Activated naive CD4-positive, alpha-beta T cell treated with anti-CD3 and anti-CD28 coated beads for 36 hours (primary cell): ENCODE results near the gene STK16. TPM values are rescaled to one million over a fixed set of nuclear protein-coding genes. Genes with fewer than 3 reads are reported as not detected.
"Not testable (repeated sequence)": the region's sequence is repeated elsewhere in the genome, so short reads cannot be mapped to it uniquely, and the experiment has no call there.

Experiments used
- CTCF ChIA-PET: fragments of 350-600 bp; sonication (Branson Sonifier 250); formaldehyde crosslinking; loops from one replicate; lab custom pipeline; 2021; ENCODE audit warnings: antibody characterized with exemption; lab: Charles Lee
- DNase-seq: peaks from one replicate; pipeline ENCODE4 v3.0.0-alpha.2; 2020
- H3K27ac Mint-ChIP-seq: one replicate; pipeline ENCODE4 v1.8.0; 2021; ENCODE audit warnings: mild to moderate bottlenecking, mixed read lengths
- H3K27me3 Mint-ChIP-seq: one replicate; pipeline ENCODE4 v1.8.0; 2021; ENCODE audit warnings: low read depth, mixed read lengths
- H3K36me3 Mint-ChIP-seq: one replicate; pipeline ENCODE4 v1.8.0; 2021; ENCODE audit warnings: low read depth, mixed read lengths
- H3K4me1 Mint-ChIP-seq: one replicate; pipeline ENCODE4 v1.8.0; 2021; ENCODE audit warnings: low read depth, mixed read lengths
- H3K4me3 Mint-ChIP-seq: one replicate; pipeline ENCODE4 v1.8.0; 2021; ENCODE audit warnings: mild to moderate bottlenecking, moderate library complexity, mixed read lengths
- H3K9me3 Mint-ChIP-seq: one replicate; pipeline ENCODE4 v1.8.0; 2021; ENCODE audit warnings: mixed read lengths
- intact Hi-C: fragments of 100-400 bp; cut with micrococcal nuclease; formaldehyde crosslinking; loops from one replicate; pipeline ENCODE4 v1.15.1; 2023
- total RNA-seq, 2 experiments: library from RNA; stranded (reverse); gene quantifications; one replicate each; pipeline ENCODE4 v1.2.3, GENCODE V29; 2021

The STK16 gene
- 10 to 100 TPM; 33.7 to 35.5 TPM for total RNA-seq

GRCh38 chr2:219245148-219245898 is at the start of gene STK16, which contains the start of gene GLB1L:
TSS of gene STK16 (plus strand) at chr2:219245479. CDS start at chr2:219246000, 521 bp downstream.
TSS of gene GLB1L (minus strand) at chr2:219245444. CDS start at chr2:219243573, 1,871 bp downstream.
- Mint-ChIP-seq H3K27me3 (no peaks in the 10 kb centered on the region), H3K4me1 (peaks cover 57% of the 10 kb centered on the region), H3K9me3 (no peaks in the 10 kb centered on the region), H3K36me3 (peaks cover 24% of the 10 kb centered on the region), H3K4me3 (peak within 1 kb of the TSS; percentile 98), H3K27ac (peak within 1 kb of the TSS; percentile 99)
- DNase-seq = peak; percentile 92
- intact Hi-C loops = loop anchor here (1.0 to 5.0 kb wide), 6 partner anchors 8 to 573 kb away; partner anchors contain the start of genes ANKZF1, ATG9A, CHPF and DNAJB2
- CTCF ChIA-PET = interaction anchor here (0.7 to 2.7 kb wide), 9 partner anchors 10 to 73 kb away, joined by 3 to 17 read pairs (median 8); partner anchors contain the start of genes ANKZF1, ATG9A, CNPPD1 and TUBA4A

GRCh38 chr2:219197388-219197787 is 47.9 kb upstream of the STK16 start:
- CTCF ChIA-PET = interaction anchor here (0.7 to 1.1 kb wide), 3 partner anchors 9 to 104 kb away, joined by 3 read pairs; partner anchors contain the start of genes ANKZF1, ATG9A and ZFAND2B
- Mint-ChIP-seq H3K4me3 (no peak overlapping the region), H3K4me1 (peaks cover 12% of the 10 kb centered on the region), H3K36me3 (no peaks in the 10 kb centered on the region), H3K9me3 (peaks cover 3% of the 10 kb centered on the region), H3K27me3 (no peaks in the 10 kb centered on the region), H3K27ac (no peak overlapping the region)
- intact Hi-C loops = no loop called here
- DNase-seq = no peak

GRCh38 chr2:219198974-219199373 is 46.3 kb upstream of the STK16 start:
- Mint-ChIP-seq H3K27me3 (no peaks in the 10 kb centered on the region), H3K4me3 (no peak overlapping the region), H3K27ac (no peak overlapping the region), H3K9me3 (peaks cover 5% of the 10 kb centered on the region), H3K36me3 (no peaks in the 10 kb centered on the region), H3K4me1 (peaks cover 12% of the 10 kb centered on the region)
- DNase-seq = no peak
- CTCF ChIA-PET = interaction anchor here (0.8 to 1.0 kb wide), 3 partner anchors 20 to 96 kb away, joined by 3 read pairs; no protein-coding TSS in a partner anchor
- intact Hi-C loops = no loop called here

- Mint-ChIP-seq H3K4me3 (no peak overlapping the region), H3K9me3 (peaks cover 7% of the 10 kb centered on the region), H3K36me3 (no peaks in the 10 kb centered on the region), H3K27me3 (no peaks in the 10 kb centered on the region), H3K27ac (no peak overlapping the region), H3K4me1 (peaks cover 12% of the 10 kb centered on the region)
- CTCF ChIA-PET = interaction anchor here (0.8 to 1.9 kb wide), 4 partner anchors 21 to 95 kb away, joined by 3 to 4 read pairs (median 3); no protein-coding TSS in a partner anchor
- no peak for DNase-seq
- intact Hi-C loops = no loop called here
Observed at GRCh38 chr2:219199470-219200211, 45.6 kb upstream of the STK16 start.

GRCh38 chr2:219200502-219201326 is 44.6 kb upstream of the STK16 start:
- CTCF ChIA-PET = interaction anchor here (1.0 to 1.9 kb wide), 4 partner anchors 19 to 94 kb away, joined by 3 to 6 read pairs (median 4); no protein-coding TSS in a partner anchor
- intact Hi-C loops = not testable (repeated sequence)

GRCh38 chr2:219201331-219201730 is 43.9 kb upstream of the STK16 start:
- DNase-seq, H3K4me3 Mint-ChIP-seq, intact Hi-C loops, H3K9me3 Mint-ChIP-seq, H3K27me3 Mint-ChIP-seq, H3K27ac Mint-ChIP-seq, H3K36me3 Mint-ChIP-seq: not testable (repeated sequence)
- CTCF ChIA-PET = interaction anchor here (1.0 to 1.9 kb wide), 5 partner anchors 20 to 94 kb away, joined by 3 to 6 read pairs (median 5); no protein-coding TSS in a partner anchor
- peaks cover 12% of the 10 kb centered on the region for H3K4me1 Mint-ChIP-seq

More at GRCh38 chr2:219200502-219201326, 44.6 kb upstream of the STK16 start:
- peak; percentile 37 for DNase-seq
- H3K4me3 Mint-ChIP-seq = peak overlapping the region; percentile 73
- H3K36me3 Mint-ChIP-seq, H3K27me3 Mint-ChIP-seq, H3K9me3 Mint-ChIP-seq: not testable (repeated sequence)
- H3K4me1 Mint-ChIP-seq = peaks cover 12% of the 10 kb centered on the region
- H3K27ac Mint-ChIP-seq = peak overlapping the region; percentile 81

- Mint-ChIP-seq H3K4me3 (no peak overlapping the region), H3K36me3 (peaks cover 9% of the 10 kb centered on the region), H3K27me3 (no peaks in the 10 kb centered on the region), H3K4me1 (peaks cover 29% of the 10 kb centered on the region), H3K27ac (no peak overlapping the region), H3K9me3 (peaks cover 7% of the 10 kb centered on the region)
- intact Hi-C loops = no loop called here
- CTCF ChIA-PET = interaction anchor here (0.6 kb wide), 1 partner anchor 12 kb away, joined by 3 read pairs; no protein-coding TSS in a partner anchor
- DNase-seq = no peak
Observed at GRCh38 chr2:219204425-219205164, 40.7 kb upstream of the STK16 start.

- no peak for DNase-seq
- CTCF ChIA-PET = interaction anchor here (0.6 kb wide), 1 partner anchor 109 kb away, joined by 3 read pairs; no protein-coding TSS in a partner anchor
- Mint-ChIP-seq H3K4me3 (peak overlapping the region; percentile 32), H3K27ac (peak overlapping the region; percentile 30), H3K27me3 (no peaks in the 10 kb centered on the region), H3K9me3 (peaks cover 7% of the 10 kb centered on the region), H3K4me1 (peaks cover 32% of the 10 kb centered on the region), H3K36me3 (peaks cover 9% of the 10 kb centered on the region)
- intact Hi-C loops = no loop called here
Observed at GRCh38 chr2:219205165-219205538, 40.1 kb upstream of the STK16 start.

GRCh38 chr2:219205981-219206327 is 39.3 kb upstream of the STK16 start:
- intact Hi-C loops = loop anchor here (1.0 to 2.0 kb wide), 7 partner anchors 23 to 638 kb away; partner anchors contain the start of genes ANKZF1, ATG9A, CNOT9 and DNAJB2

GRCh38 chr2:219206328-219207133 is 38.7 kb upstream of the STK16 start, which contains the start of gene ZFAND2B:
TSS of gene ZFAND2B (plus strand) at chr2:219206782. CDS start at chr2:219206988, 206 bp downstream.
- CTCF ChIA-PET = interaction anchor here (0.6 to 4.0 kb wide), 14 partner anchors 10 to 309 kb away, joined by 3 to 21 read pairs (median 4); partner anchors contain the start of genes CNPPD1, DNAJB2, NHEJ1 and SLC23A3
- no peaks in the 10 kb centered on the region for H3K27me3 Mint-ChIP-seq
- peaks cover 32% of the 10 kb centered on the region for H3K4me1 Mint-ChIP-seq
- H3K4me3 Mint-ChIP-seq = peak within 1 kb of the TSS; percentile 94
- H3K36me3 Mint-ChIP-seq = peaks cover 9% of the 10 kb centered on the region
- DNase-seq = peak; percentile 94
- peak within 1 kb of the TSS; percentile 96 for H3K27ac Mint-ChIP-seq
- intact Hi-C loops = loop anchor here (1.0 to 2.0 kb wide), 8 partner anchors 13 to 638 kb away; partner anchors contain the start of genes ANKZF1, ATG9A, CNOT9 and DNAJB2
- peaks cover 3% of the 10 kb centered on the region for H3K9me3 Mint-ChIP-seq

More at GRCh38 chr2:219205981-219206327, 39.3 kb upstream of the STK16 start:
- Mint-ChIP-seq H3K27me3 (no peaks in the 10 kb centered on the region), H3K9me3 (peaks cover 5% of the 10 kb centered on the region), H3K27ac (peak overlapping the region; percentile 96), H3K36me3 (peaks cover 9% of the 10 kb centered on the region), H3K4me3 (peak overlapping the region; percentile 94), H3K4me1 (peaks cover 29% of the 10 kb centered on the region)
- CTCF ChIA-PET = interaction anchor here (0.9 to 4.0 kb wide), 13 partner anchors 9 to 308 kb away, joined by 3 to 21 read pairs (median 5); partner anchors contain the start of genes CNPPD1, DNAJB2, NHEJ1 and SLC23A3
- DNase-seq = no peak
